Lower lobe of right lung (tissue), 2 donors: Measurements from ENCODE around the gene MYNN. TPM values are rescaled to one million over a fixed set of nuclear protein-coding genes. Genes with fewer than 3 reads are reported as not detected.

Source experiments
- ATAC-seq, 2 donors: fragments of 200-7000 bp; cut with Tn5 transposase; one replicate each; pipeline ENCODE4 v1.9.1; 2020 to 2022; ENCODE audit warnings: mild to moderate bottlenecking in 2 of 2, moderate library complexity in 2 of 2
- DNase-seq: peaks from one replicate; pipeline ENCODE4 v3.0.0-alpha.2; 2020
- H3K27ac ChIP-seq: fragments of 200-600 bp; one replicate; pipeline ENCODE4 v1.8.0; 2022
- H3K27me3 ChIP-seq: fragments of 200-600 bp; one replicate; pipeline ENCODE4 v1.8.0; 2022; ENCODE audit warnings: low read depth
- H3K36me3 ChIP-seq: fragments of 200-600 bp; one replicate; pipeline ENCODE4 v1.8.0; 2022; ENCODE audit warnings: mild to moderate bottlenecking
- H3K4me1 ChIP-seq: fragments of 200-600 bp; one replicate; pipeline ENCODE4 v1.8.0; 2022
- H3K4me3 ChIP-seq: fragments of 200-600 bp; one replicate; pipeline ENCODE4 v1.8.0; 2022; ENCODE audit warnings: mild to moderate bottlenecking
- H3K9me3 ChIP-seq: fragments of 200-600 bp; one replicate; pipeline ENCODE4 v1.8.0; 2022
- CTCF ChIP-seq: fragments of 200-600 bp; IDR thresholded peaks from one replicate; pipeline ENCODE4 v1.8.0; 2022; ENCODE audit warnings: antibody characterized with exemption, mild to moderate bottlenecking
- intact Hi-C: fragments of 100-400 bp; cut with DNase I; formaldehyde crosslinking; loops from one replicate; pipeline ENCODE4 v1.11.0; 2022
- total RNA-seq: library from RNA; stranded (reverse); fragmentation: NEBNext Ultra II Directional; extraction: Animal tissue kit (Norgen Biotek cat#: 25700); gene quantifications from one replicate; pipeline ENCODE4 v1.2.1, GENCODE V29; 2021
- donor health status: DM: no; HTN: yes; CAD: no; lungs with severe emphysema.

The MYNN gene
- total RNA-seq, 1 donor from 2014 or later: 15.0 TPM

DNA sequence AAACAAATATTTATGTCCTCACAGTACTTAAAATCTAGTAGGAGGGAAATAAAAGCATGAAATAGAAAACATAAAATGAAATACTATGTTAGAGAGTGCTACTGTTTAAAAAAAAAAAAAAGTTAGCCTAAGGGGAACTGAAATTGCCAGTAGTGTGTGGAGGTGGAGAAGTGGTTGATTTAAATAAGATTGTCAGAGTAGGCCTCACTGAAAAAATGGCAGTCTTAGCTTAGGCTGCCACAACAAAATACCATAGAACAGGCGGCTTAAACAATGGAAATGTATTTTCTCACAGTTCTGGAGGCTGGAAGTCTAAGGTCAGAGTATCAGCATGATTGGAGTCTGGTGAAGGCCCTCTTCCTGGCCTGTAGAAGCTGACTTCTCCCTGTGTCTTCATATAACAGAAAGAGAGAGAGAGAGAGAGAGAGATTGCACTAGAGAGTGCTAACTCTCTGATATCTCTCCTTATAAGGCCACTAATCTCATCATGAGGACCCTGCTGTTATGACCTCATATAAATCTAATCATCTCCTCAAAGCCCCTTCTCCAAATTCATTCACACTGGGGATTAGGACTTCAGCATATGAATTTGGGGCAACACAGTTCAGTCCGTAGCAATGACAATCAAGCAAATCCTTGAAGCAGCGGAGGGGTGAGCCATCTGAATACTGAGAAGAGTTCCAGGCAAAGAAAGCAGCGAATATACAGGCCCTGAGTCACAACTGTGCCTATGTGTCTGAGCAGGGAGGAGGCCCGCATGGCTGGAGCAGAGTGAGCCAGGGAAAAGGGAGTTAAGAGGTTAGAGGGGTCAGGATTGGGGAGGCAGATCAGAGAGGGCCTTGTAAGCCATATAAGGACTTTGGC is 63.1 kb downstream of the MYNN start:
- Histone ChIP-seq H3K27me3 (no peaks in the 10 kb centered on the region), H3K9me3 (no peaks in the 10 kb centered on the region), H3K4me1 (no peaks in the 10 kb centered on the region), H3K36me3 (no peaks in the 10 kb centered on the region), H3K4me3 (no peak overlapping the region), H3K27ac (peak overlapping the region; percentile 44)
- DNase-seq: no peak
- TF ChIP-seq CTCF: no peak
- ATAC-seq: peak; percentile 49 to 58
- intact Hi-C loops: no loop called here

- H3K9me3 ChIP-seq: no peaks in the 10 kb centered on the region
- H3K4me3 ChIP-seq: no peak overlapping the region
- no peaks in the 10 kb centered on the region for H3K36me3 ChIP-seq
- no peak for DNase-seq
- ATAC-seq: peak; percentile 66 to 72
- intact Hi-C loops: no loop called here
- H3K27me3 ChIP-seq: no peaks in the 10 kb centered on the region
- H3K4me1 ChIP-seq: no peaks in the 10 kb centered on the region
- peak overlapping the region; percentile 44 for H3K27ac ChIP-seq
- TF ChIP-seq CTCF: no peak
Measured at GRCh38 chr3:169836942-169837275, 63.7 kb downstream of the MYNN start.

DNA sequence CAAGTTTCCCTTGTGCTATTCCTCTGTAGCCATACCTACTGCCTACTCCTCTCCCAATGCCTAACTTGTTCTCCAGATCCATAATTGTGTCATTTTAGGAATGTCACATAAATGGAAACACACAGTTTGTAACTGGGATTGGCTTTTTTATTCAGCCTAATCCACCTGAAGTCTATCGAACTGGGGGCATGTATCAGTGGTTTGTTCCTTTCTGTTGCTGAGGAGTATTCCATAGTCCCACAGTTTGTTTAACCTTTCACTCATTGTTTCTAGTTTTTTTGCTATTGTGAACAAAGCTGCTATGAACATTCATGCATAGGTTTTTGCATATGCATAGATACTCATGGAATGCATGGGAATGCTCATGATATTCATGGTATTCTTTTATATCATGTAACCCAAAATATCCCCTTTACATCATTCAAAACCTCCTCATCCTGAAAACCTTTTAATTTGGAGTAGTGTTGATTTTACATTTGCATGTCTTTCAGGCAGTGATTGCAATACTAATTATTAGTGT is 65.4 kb downstream of the MYNN start:
- ATAC-seq (no peak), DNase-seq (no peak)
- TF ChIP-seq CTCF: no peak
- intact Hi-C loops: no loop called here
- no peaks in the 10 kb centered on the region for H3K36me3 ChIP-seq
- no peaks in the 10 kb centered on the region for H3K4me1 ChIP-seq
- H3K27ac ChIP-seq: no peak overlapping the region
- no peaks in the 10 kb centered on the region for H3K9me3 ChIP-seq
- no peaks in the 10 kb centered on the region for H3K27me3 ChIP-seq
- no peak overlapping the region for H3K4me3 ChIP-seq

Other genes starting within 250 kb of the MYNN start
- 92.4 TPM for gene MECOM, start 109.7 kb upstream of the MYNN start, total RNA-seq
- 2.9 TPM for gene TERC, start 8.3 kb upstream of the MYNN start, total RNA-seq
- 0.92 TPM for gene ACTRT3, start 3.8 kb upstream of the MYNN start, total RNA-seq
- not detected for gene LRRIQ4, start 39.5 kb downstream of the MYNN start, total RNA-seq
- 4.8 TPM for gene LRRC34, start 39.5 kb downstream of the MYNN start, total RNA-seq
- 1.1 TPM for gene LRRC31, start 96.5 kb downstream of the MYNN start, total RNA-seq
- gene SAMD7, start 138.2 kb downstream of the MYNN start, total RNA-seq: not detected
- 153 TPM for gene SEC62, start 193.4 kb downstream of the MYNN start, total RNA-seq